Activated T-cell treated with anti-CD3 and anti-CD28 coated beads for 24 hours (primary cell): ENCODE results near the gene BEND5.

Source experiments
- DNase-seq: peaks from one replicate; pipeline ENCODE4 v3.0.0-alpha.2; 2020; ENCODE audit warnings: low read depth

Gene BEND5

GRCh38 chr1:48718705-48719104 is 58.0 kb downstream of the BEND5 start:
- DNase-seq = no peak

- no peak for DNase-seq
These were observed 58.5 kb downstream of the BEND5 start for GRCh38 chr1:48718116-48718630.

- DNase-seq = no peak
These were observed 59.6 kb downstream of the BEND5 start for GRCh38 chr1:48717082-48717481.

- DNase-seq = no peak
These were observed 60.8 kb downstream of the BEND5 start for GRCh38 chr1:48715921-48716320.

GRCh38 chr1:48710915-48711314 is 65.8 kb downstream of the BEND5 start:
- DNase-seq = no peak

GRCh38 chr1:48710318-48710717 is 66.4 kb downstream of the BEND5 start:
- DNase-seq = no peak

- DNase-seq = no peak
These were observed 72.0 kb downstream of the BEND5 start for GRCh38 chr1:48704736-48705135.

- no peak for DNase-seq
These were observed 75.2 kb downstream of the BEND5 start for GRCh38 chr1:48701445-48701844.

- peak; percentile 30 for DNase-seq
These were observed 79.5 kb downstream of the BEND5 start for GRCh38 chr1:48697066-48697707.

GRCh38 chr1:48695161-48695560 is 81.5 kb downstream of the BEND5 start:
- DNase-seq = no peak

- DNase-seq = no peak
These were observed 82.9 kb downstream of the BEND5 start for GRCh38 chr1:48693674-48694320.

GRCh38 chr1:48693180-48693579 is 83.5 kb downstream of the BEND5 start:
- DNase-seq = no peak

GRCh38 chr1:48692235-48692634 is 84.5 kb downstream of the BEND5 start:
- DNase-seq = no peak

- DNase-seq = no peak
These were observed 85.2 kb downstream of the BEND5 start for GRCh38 chr1:48691429-48692001.

- DNase-seq = no peak
These were observed 88.5 kb downstream of the BEND5 start for GRCh38 chr1:48688102-48688760.

GRCh38 chr1:48687282-48688045 is 89.2 kb downstream of the BEND5 start:
- DNase-seq = no peak

- no peak for DNase-seq
These were observed 90.5 kb downstream of the BEND5 start for GRCh38 chr1:48686159-48686558.

GRCh38 chr1:48684381-48684780 is 92.3 kb downstream of the BEND5 start:
- DNase-seq = no peak

- DNase-seq = no peak
These were observed 92.9 kb downstream of the BEND5 start for GRCh38 chr1:48683839-48684238.

GRCh38 chr1:48681476-48682305 is 95.0 kb downstream of the BEND5 start:
- DNase-seq = no peak

GRCh38 chr1:48680411-48681035 is 96.2 kb downstream of the BEND5 start:
- DNase-seq = no peak
